H9 (cell line): ENCODE results near the gene HK3. TPM values are rescaled to one million over a fixed set of nuclear protein-coding genes. Genes with fewer than 3 reads are reported as not detected.

ENCODE experiments used
- DNase-seq: peaks from one replicate; pipeline ENCODE4 v3.0.0-alpha.2; 2017
- H2AFZ ChIP-seq: one replicate; pipeline ENCODE4 v1.6.1; 2013; ENCODE audit warnings: mild to moderate bottlenecking, low read length, control low read depth, moderate library complexity
- H2AK5ac ChIP-seq: 2 replicates; pipeline ENCODE4 v1.6.1; 2013; ENCODE audit warnings: low read length, control low read depth, mixed read lengths; ENCODE audit not compliant: insufficient read length
- H2BK120ac ChIP-seq: one replicate; pipeline ENCODE4 v1.6.1; 2013; ENCODE audit warnings: low read depth, mild to moderate bottlenecking, low read length, control low read depth, inconsistent platforms; ENCODE audit not compliant: poor library complexity, severe bottlenecking
- H2BK12ac ChIP-seq: 2 replicates; pipeline ENCODE4 v1.6.1; 2013; ENCODE audit warnings: low read length, control low read depth, mixed read lengths, low read depth; ENCODE audit not compliant: insufficient read length
- H2BK15ac ChIP-seq: 2 replicates; pipeline ENCODE4 v1.6.1; 2013; ENCODE audit warnings: low read depth, low read length, control low read depth
- H2BK20ac ChIP-seq: one replicate; pipeline ENCODE4 v1.6.1; 2013; ENCODE audit warnings: low read depth, mild to moderate bottlenecking, low read length, control low read depth, inconsistent platforms; ENCODE audit not compliant: poor library complexity, severe bottlenecking
- H2BK5ac ChIP-seq: 2 replicates; pipeline ENCODE4 v1.6.1; 2013; ENCODE audit warnings: low read length, control low read depth, mixed read lengths; ENCODE audit not compliant: insufficient read length
- H3K14ac ChIP-seq: 2 replicates; pipeline ENCODE4 v1.6.1; 2013; ENCODE audit warnings: low read length, control low read depth; ENCODE audit not compliant: insufficient read depth
- H3K18ac ChIP-seq: 2 replicates; pipeline ENCODE4 v1.6.1; 2013; ENCODE audit warnings: low read depth, mild to moderate bottlenecking, mixed read lengths, low read length, control low read depth; ENCODE audit not compliant: insufficient read length
- H3K23ac ChIP-seq: 2 replicates; pipeline ENCODE4 v1.6.1; 2013; ENCODE audit warnings: low read length, control low read depth, mixed read lengths, low read depth; ENCODE audit not compliant: insufficient read length
- H3K23me2 ChIP-seq: 2 replicates; pipeline ENCODE4 v1.6.1; 2013; ENCODE audit warnings: low read depth, mild to moderate bottlenecking, mixed read lengths, low read length, control low read depth; ENCODE audit not compliant: insufficient read length, poor library complexity, severe bottlenecking
- H3K27ac ChIP-seq: 2 replicates; pipeline ENCODE4 v1.5.1; 2013; ENCODE audit warnings: low read length, control low read depth, mixed read lengths, low read depth; ENCODE audit not compliant: insufficient read length
- H3K27me3 ChIP-seq: 2 replicates; pipeline ENCODE4 v1.6.1; 2013; ENCODE audit warnings: low read length, control low read depth, inconsistent platforms; ENCODE audit not compliant: insufficient read depth
- H3K4ac ChIP-seq: 2 replicates; pipeline ENCODE4 v1.6.1; 2013; ENCODE audit warnings: low read depth, mild to moderate bottlenecking, control low read depth, inconsistent platforms, low read length, moderate library complexity
- H3K4me1 ChIP-seq: 2 replicates; pipeline ENCODE4 v1.6.1; 2013; ENCODE audit warnings: low read length, control low read depth, inconsistent platforms; ENCODE audit not compliant: insufficient read depth
- H3K4me2 ChIP-seq: 2 replicates; pipeline ENCODE4 v1.6.1; 2013; ENCODE audit warnings: low read length, control low read depth, mixed read lengths; ENCODE audit not compliant: insufficient read length, insufficient read depth
- H3K56ac ChIP-seq: 2 replicates; pipeline ENCODE4 v1.6.1; 2013; ENCODE audit warnings: low read depth, mild to moderate bottlenecking, mixed read lengths, low read length, control low read depth; ENCODE audit not compliant: insufficient read length
- H3K79me1 ChIP-seq: 2 replicates; pipeline ENCODE4 v1.6.1; 2013; ENCODE audit warnings: low read depth, mild to moderate bottlenecking, moderate library complexity, low read length, control low read depth, inconsistent platforms; ENCODE audit not compliant: insufficient read depth, poor library complexity, severe bottlenecking
- H3K79me2 ChIP-seq: 2 replicates; pipeline ENCODE4 v1.6.1; 2013; ENCODE audit warnings: low read length, control low read depth, inconsistent platforms; ENCODE audit not compliant: insufficient read depth
- H3K9ac ChIP-seq: 2 replicates; pipeline ENCODE4 v1.6.1; 2013; ENCODE audit warnings: low read length, control low read depth, mixed read lengths; ENCODE audit not compliant: insufficient read length; ENCODE audit errors: extremely low read depth
- H3K9me3 ChIP-seq: one replicate; pipeline ENCODE4 v1.6.1; 2013; ENCODE audit warnings: low read depth, low read length, inconsistent platforms; ENCODE audit not compliant: control insufficient read depth
- H3T11ph ChIP-seq: one replicate; pipeline ENCODE4 v1.6.1; 2013; ENCODE audit warnings: mild to moderate bottlenecking, low read length, control low read depth, inconsistent platforms
- H4K20me1 ChIP-seq: one replicate; pipeline ENCODE4 v1.6.1; 2013; ENCODE audit not compliant: control insufficient read depth, insufficient read length, insufficient read depth
- H4K5ac ChIP-seq: 2 replicates; pipeline ENCODE4 v1.6.1; 2013; ENCODE audit warnings: low read depth, mild to moderate bottlenecking, mixed read lengths, low read length, control low read depth; ENCODE audit not compliant: insufficient read length
- H4K8ac ChIP-seq: replicated peaks from 2 replicates; pipeline ENCODE4 v1.6.1; 2013; ENCODE audit warnings: low read length, control low read depth, mixed read lengths, low read depth; ENCODE audit not compliant: insufficient read length
- H4K91ac ChIP-seq: 2 replicates; pipeline ENCODE4 v1.6.1; 2013; ENCODE audit warnings: low read depth, mild to moderate bottlenecking, moderate library complexity, mixed read lengths, low read length, control low read depth; ENCODE audit not compliant: insufficient read length
- H3K27ac Mint-ChIP-seq, 3 experiments: 2 replicates in 2 of 3; 3 replicates in 1 of 3; pipeline ENCODE4 v1.8.0; 2020 to 2021; ENCODE audit warnings: mixed read lengths in 3 of 3, mild to moderate bottlenecking in 1 of 3, moderate library complexity in 1 of 3
- H3K27me3 Mint-ChIP-seq: 2 replicates; pipeline ENCODE4 v1.8.0; 2021; ENCODE audit warnings: low read depth, mild to moderate bottlenecking, moderate library complexity, mixed read lengths
- H3K36me3 Mint-ChIP-seq, 3 experiments: 2 replicates in 2 of 3; 3 replicates in 1 of 3; pipeline ENCODE4 v1.8.0; 2020 to 2021; ENCODE audit warnings: low read depth in 3 of 3, mixed read lengths in 3 of 3; ENCODE audit not compliant: insufficient read depth in 1 of 3
- H3K4me1 Mint-ChIP-seq, 2 experiments: 2 replicates each; pipeline ENCODE4 v1.8.0; 2020; ENCODE audit warnings: mixed read lengths in 2 of 2
- H3K4me3 Mint-ChIP-seq, 2 experiments: 2 replicates in 1 of 2; 3 replicates in 1 of 2; pipeline ENCODE4 v1.8.0; 2020 to 2021; ENCODE audit warnings: mild to moderate bottlenecking in 2 of 2, mixed read lengths in 2 of 2, moderate library complexity in 1 of 2
- H3K9me3 Mint-ChIP-seq, 2 experiments: 2 replicates in 1 of 2; 3 replicates in 1 of 2; pipeline ENCODE4 v1.8.0; 2020; ENCODE audit warnings: mild to moderate bottlenecking in 2 of 2, mixed read lengths in 2 of 2, moderate library complexity in 1 of 2
- WGBS: extraction: QIAGEN DNeasy Blood & Tissue Kit; methylation state at CpG from one replicate; pipeline ENCODE4 v1.1.7; 2013; ENCODE audit warnings: missing lambda C conversion rate, low lambda C conversion rate, mixed read lengths; ENCODE audit not compliant: insufficient read length; ENCODE audit errors: extremely low coverage; 5-methylcytosine and 5-hydroxymethylcytosine counted together
- total RNA-seq: library from RNA; stranded (reverse); gene quantifications from 2 replicates; pipeline ENCODE4 v1.2.1, GENCODE V29; 2021
- TF ChIP-seq, protein P1 (sequence below): fragments of 200-600 bp; sonication (generic); conservative IDR thresholded peaks from 3 replicates; pipeline ENCODE4 v1.8.0; 2021; ENCODE audit warnings: antibody characterized with exemption, mild to moderate bottlenecking

HK3 gene
- total RNA-seq, 1 experiment from 2014 or later = not detected

- H2AK5ac ChIP-seq = no peak overlapping the region
- no peak for DNase-seq
- H3K27me3 ChIP-seq = no peaks in the 10 kb centered on the region
- H2BK12ac ChIP-seq = no peak overlapping the region
- no peak overlapping the region for H4K91ac ChIP-seq
- Mint-ChIP-seq H3K4me1 (peaks cover 27 to 48% of the 10 kb centered on the region in 2 experiments), H3K27me3 (peaks cover 4% of the 10 kb centered on the region), H3K27ac (no peak overlapping the region), H3K36me3 (no peaks in the 10 kb centered on the region), H3K4me3 (no peak overlapping the region), H3K9me3 (no peaks in the 10 kb centered on the region)
- H3K18ac ChIP-seq = no peak overlapping the region
- H3K23ac ChIP-seq = no peak overlapping the region
- no peak overlapping the region for H3T11ph ChIP-seq
- H3K14ac ChIP-seq = no peak overlapping the region; the same call in 1 of the 2 replicates
- H2BK5ac ChIP-seq = no peak overlapping the region
- no peaks in the 10 kb centered on the region for H3K9me3 ChIP-seq
- H3K9ac ChIP-seq = no peak overlapping the region
- H3K79me2 ChIP-seq = no peaks in the 10 kb centered on the region
- no peak overlapping the region for H3K27ac ChIP-seq
- no peak overlapping the region for H3K4me2 ChIP-seq
- no peaks in the 10 kb centered on the region for H3K79me1 ChIP-seq
- TF ChIP-seq, protein P1, sequence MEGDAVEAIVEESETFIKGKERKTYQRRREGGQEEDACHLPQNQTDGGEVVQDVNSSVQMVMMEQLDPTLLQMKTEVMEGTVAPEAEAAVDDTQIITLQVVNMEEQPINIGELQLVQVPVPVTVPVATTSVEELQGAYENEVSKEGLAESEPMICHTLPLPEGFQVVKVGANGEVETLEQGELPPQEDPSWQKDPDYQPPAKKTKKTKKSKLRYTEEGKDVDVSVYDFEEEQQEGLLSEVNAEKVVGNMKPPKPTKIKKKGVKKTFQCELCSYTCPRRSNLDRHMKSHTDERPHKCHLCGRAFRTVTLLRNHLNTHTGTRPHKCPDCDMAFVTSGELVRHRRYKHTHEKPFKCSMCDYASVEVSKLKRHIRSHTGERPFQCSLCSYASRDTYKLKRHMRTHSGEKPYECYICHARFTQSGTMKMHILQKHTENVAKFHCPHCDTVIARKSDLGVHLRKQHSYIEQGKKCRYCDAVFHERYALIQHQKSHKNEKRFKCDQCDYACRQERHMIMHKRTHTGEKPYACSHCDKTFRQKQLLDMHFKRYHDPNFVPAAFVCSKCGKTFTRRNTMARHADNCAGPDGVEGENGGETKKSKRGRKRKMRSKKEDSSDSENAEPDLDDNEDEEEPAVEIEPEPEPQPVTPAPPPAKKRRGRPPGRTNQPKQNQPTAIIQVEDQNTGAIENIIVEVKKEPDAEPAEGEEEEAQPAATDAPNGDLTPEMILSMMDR = no peak
- H2AFZ ChIP-seq = no peak overlapping the region
- no peak overlapping the region for H2BK120ac ChIP-seq
- H3K56ac ChIP-seq = no peak overlapping the region
- no peak overlapping the region for H3K4ac ChIP-seq
- H2BK20ac ChIP-seq = no peak overlapping the region
- WGBS = no CpG with 5 or more reads among the region's 7 CpGs
- H4K5ac ChIP-seq = no peak overlapping the region
- no peaks in the 10 kb centered on the region for H3K23me2 ChIP-seq
- no peak overlapping the region for H4K8ac ChIP-seq
- H4K20me1 ChIP-seq = peaks cover 4% of the 10 kb centered on the region
- H2BK15ac ChIP-seq = no peak overlapping the region
- H3K4me1 ChIP-seq = peaks cover 4% of the 10 kb centered on the region; the same call in 1 of the 2 replicates
Measured at GRCh38 chr5:176865964-176866363, 33.2 kb downstream of the HK3 start.
